Ovary (tissue), 3 donors: Measurements from ENCODE around the gene FMN1.

Source experiments
- CTCF ChIP-seq, 3 donors: fragments of 450-650 bp in 2 of 3; fragments of 200-600 bp in 1 of 3; IDR thresholded peaks; one replicate each; pipeline versions ENCODE4 v1.5.1 to v1.8.0; 2016 to 2022; ENCODE audit warnings: antibody characterized with exemption in 3 of 3, mild to moderate bottlenecking in 1 of 3
- EP300 ChIP-seq: sonication (generic); formaldehyde crosslinking; IDR thresholded peaks from one replicate; pipeline ENCODE4 v1.6.1; 2017; ENCODE audit warnings: antibody characterized with exemption
- POLR2A ChIP-seq: fragments of 450-650 bp; IDR thresholded peaks from one replicate; pipeline ENCODE4 v1.6.1; 2017; ENCODE audit warnings: antibody characterized with exemption, mild to moderate bottlenecking, moderate library complexity
- donor health status: DM: no; HTN: no; CAD: no.

- TF ChIP-seq CTCF (IDR thresholded peaks at IDR 0.05) (no peak), POLR2A (no peak), EP300 (no peak)
Measured at GRCh38 chr15:32967521-32967920, 227.0 kb downstream of the FMN1 start.
